PFSK-1 (cell line): ENCODE results near the gene ATP13A2.

ENCODE experiments used
- FOXP2 ChIP-seq: optimal IDR thresholded peaks from 2 replicates; pipeline ENCODE3; 2011; ENCODE audit warnings: borderline replicate concordance, control low read depth, inconsistent platforms; ENCODE audit not compliant: insufficient read depth; ENCODE audit errors: extremely low read length, extremely low read depth
- POLR2AphosphoS5 ChIP-seq: IDR thresholded peaks from 2 replicates; pipeline ENCODE4 v1.6.1; 2012; ENCODE audit warnings: low read depth, mild to moderate bottlenecking, control low read depth, low read length, moderate library complexity
- REST ChIP-seq, 2 experiments: IDR thresholded peaks; 2 replicates each; pipeline versions ENCODE4 v1.6.1 to v1.8.0; 2011 to 2012; ENCODE audit warnings: low read depth in 2 of 2, low read length in 2 of 2, control low read depth in 1 of 2, inconsistent platforms in 1 of 2, mild to moderate bottlenecking in 1 of 2, moderate library complexity in 1 of 2; ENCODE audit not compliant: insufficient read depth in 1 of 2
- SIN3A ChIP-seq: IDR thresholded peaks from 2 replicates; pipeline ENCODE4 v1.6.1; 2012; ENCODE audit warnings: mild to moderate bottlenecking, low read length, moderate library complexity, borderline replicate concordance; ENCODE audit not compliant: insufficient read depth
- TAF1 ChIP-seq: IDR thresholded peaks from 2 replicates; pipeline ENCODE4 v1.6.1; 2012; ENCODE audit warnings: low read length, control low read depth, borderline replicate concordance; ENCODE audit not compliant: insufficient read depth

- TF ChIP-seq FOXP2 (no peak), TAF1 (no peak), POLR2AphosphoS5 (no peak; the same call in 1 of the 2 replicates), SIN3A (no peak), REST (IDR thresholded peaks at IDR 0.05; ENCODE audit: insufficient read depth in 1 of 2, low read depth in 2 of 2, low read length in 2 of 2) (no peak)
Observed at GRCh38 chr1:16969651-16970050, 42.1 kb downstream of the ATP13A2 start.
